Endothelial cell of umbilical vein (primary cell): ENCODE results near the gene CD93. TPM values are rescaled to one million over a fixed set of nuclear protein-coding genes. Genes with fewer than 3 reads are reported as not detected.

Source experiments
- BruUV-seq: library from RNA; stranded (reverse); fragments of 400-500 nt; replicated peaks from 2 replicates; lab custom pipeline; 2021; lab: Mats Ljungman, UMichigan
- CTCF ChIA-PET: fragments of 300-600, 350-600 bp; sonication (Branson Sonifier 250); formaldehyde crosslinking; loops from one replicate; lab custom pipeline; 2021; ENCODE audit warnings: antibody characterized with exemption, inconsistent platforms; lab: Charles Lee
- POLR2A ChIA-PET: fragments of 300-600, 350-600 bp; sonication (Branson Sonifier 250); formaldehyde crosslinking; loops from one replicate; lab custom pipeline; 2021; ENCODE audit warnings: antibody characterized with exemption, inconsistent platforms; lab: Charles Lee
- DNase-seq: peaks from one replicate; pipeline ENCODE4 v3.0.0-alpha.2; 2011; ENCODE audit warnings: low read depth, low spot score
- FAIRE-seq: peaks from 2 replicates; lab custom pipeline; 2011; peaks lifted over from hg19 to GRCh38; lab: Jason Lieb, UNC
- H2AFZ ChIP-seq: 2 replicates; pipeline ENCODE4 v1.6.0; 2012; ENCODE audit warnings: low read depth, low read length, control low read depth, inconsistent platforms
- H3K27ac ChIP-seq: 2 replicates; pipeline ENCODE4 v1.5.1; 2011; ENCODE audit warnings: low read depth, mild to moderate bottlenecking, control low read depth, low read length, moderate library complexity; ENCODE audit not compliant: insufficient read depth
- H3K27me3 ChIP-seq, 2 experiments: 2 replicates each; pipeline versions ENCODE4 v1.6.0 to v1.6.1; 2011; ENCODE audit warnings: low read length in 2 of 2, mixed read lengths in 1 of 2; ENCODE audit not compliant: control insufficient read depth in 2 of 2, insufficient read depth in 2 of 2
- H3K36me3 ChIP-seq, 2 experiments: 2 replicates in 1 of 2; 3 replicates in 1 of 2; pipeline ENCODE4 v1.5.1; 2011; ENCODE audit warnings: low read length in 2 of 2, mild to moderate bottlenecking in 1 of 2, moderate library complexity in 1 of 2; ENCODE audit not compliant: control insufficient read depth in 2 of 2, insufficient read depth in 2 of 2; ENCODE audit errors: extremely low read depth in 1 of 2
- H3K4me1 ChIP-seq: 3 replicates; pipeline ENCODE4 v1.5.1; 2011; ENCODE audit warnings: mild to moderate bottlenecking, low read length; ENCODE audit not compliant: control insufficient read depth, insufficient read depth; ENCODE audit errors: extremely low read depth
- H3K4me2 ChIP-seq: 2 replicates; pipeline ENCODE4 v1.6.1; 2011; ENCODE audit warnings: low read length, control low read depth, mixed read lengths; ENCODE audit not compliant: insufficient read depth
- H3K4me3 ChIP-seq, 3 experiments: fragments of 200-600 bp in 1 of 3; sonication (generic), shearing (Covaris generic) in 1 of 3; replicated peaks in 1 of 3; 2 replicates each; pipeline ENCODE4 v1.5.1; 2011 to 2016; ENCODE audit warnings: control low read depth in 3 of 3, low read length in 3 of 3, mild to moderate bottlenecking in 2 of 3, inconsistent platforms in 1 of 3, low read depth in 1 of 3, moderate library complexity in 1 of 3; ENCODE audit not compliant: insufficient read depth in 1 of 3
- H3K79me2 ChIP-seq: 2 replicates; pipeline ENCODE4 v1.6.0; 2012; ENCODE audit warnings: low read length, inconsistent platforms; ENCODE audit not compliant: control insufficient read depth, insufficient read depth
- H3K9ac ChIP-seq: replicated peaks from 2 replicates; pipeline ENCODE3; 2011; ENCODE audit warnings: low read length, control low read depth; ENCODE audit not compliant: insufficient read depth; ENCODE audit errors: extremely low read depth
- H3K9me1 ChIP-seq: replicated peaks from 3 replicates; pipeline ENCODE4 v1.6.0; 2011; ENCODE audit warnings: mild to moderate bottlenecking, low read length; ENCODE audit not compliant: control insufficient read depth, insufficient read depth; ENCODE audit errors: extremely low read depth
- H3K9me3 ChIP-seq: replicated peaks from 2 replicates; pipeline ENCODE4 v1.5.1; 2012; ENCODE audit warnings: low read length, inconsistent platforms; ENCODE audit not compliant: control insufficient read depth, insufficient read depth
- H4K20me1 ChIP-seq: replicated peaks from 2 replicates; pipeline ENCODE3; 2011; ENCODE audit warnings: mild to moderate bottlenecking, low read length; ENCODE audit not compliant: control insufficient read depth, insufficient read depth; ENCODE audit errors: extremely low read depth
- CTCF ChIP-seq, 2 donors: IDR thresholded peaks; 1 replicate in 1 of 2; 2 replicates in 1 of 2; pipeline ENCODE4 v1.5.1; 2011; ENCODE audit warnings: low read length in 2 of 2, mild to moderate bottlenecking in 2 of 2, moderate library complexity in 2 of 2, control low read depth in 1 of 2, inconsistent platforms in 1 of 2, low read depth in 1 of 2; ENCODE audit not compliant: insufficient read depth in 1 of 2; ENCODE audit errors: extremely low read depth in 1 of 2
- EZH2 ChIP-seq: IDR thresholded peaks from 2 replicates; pipeline ENCODE4 v1.6.1; 2012; ENCODE audit warnings: borderline replicate concordance, low read depth, mild to moderate bottlenecking, moderate library complexity, low read length, inconsistent platforms; ENCODE audit not compliant: severe bottlenecking
- JUN ChIP-seq: IDR thresholded peaks from 2 replicates; pipeline ENCODE4 v1.6.1; 2011; ENCODE audit warnings: borderline replicate concordance, low read depth; ENCODE audit not compliant: insufficient read length, insufficient read depth
- MAX ChIP-seq: IDR thresholded peaks from 2 replicates; pipeline ENCODE4 v1.6.1; 2011; ENCODE audit not compliant: insufficient read depth, insufficient read length
- MYC ChIP-seq: IDR thresholded peaks from one replicate; pipeline ENCODE4 v1.6.1; 2011; ENCODE audit warnings: mild to moderate bottlenecking, low read depth, low read length
- POLR2A ChIP-seq: IDR thresholded peaks from 2 replicates; pipeline ENCODE4 v1.6.1; 2012; ENCODE audit warnings: low read depth, mild to moderate bottlenecking, control low read depth, low read length
- POLR2AphosphoS5 ChIP-seq: IDR thresholded peaks from 2 replicates; pipeline ENCODE4 v1.6.1; 2012; ENCODE audit warnings: low read depth, mild to moderate bottlenecking, control low read depth, low read length, moderate library complexity; ENCODE audit not compliant: insufficient read depth
- dilution Hi-C: fragments of 300-500 bp; cut with MboI; formaldehyde crosslinking; loops from one replicate; pipeline ENCODE4 v1.15.0; 2019; ENCODE audit warnings: low sequenced_read_pairs; ENCODE audit not compliant: extremely low pct_ligation_motif_present
- intact Hi-C: fragments of 100-400 bp; cut with micrococcal nuclease; formaldehyde crosslinking; loops from one replicate; pipeline ENCODE4 v1.10.0; 2022
- polyA plus RNA-seq, 4 experiments: library from polyadenylated mRNA; depleted of rRNA in 3 of 4; stranded (reverse) in 3 of 4; unstranded in 1 of 4; fragments of >200 nt; gene quantifications; 2 replicates each; pipeline versions ENCODE4 v1.2.1 to v1.2.3, GENCODE V29; 2011 to 2012; ENCODE audit warnings: missing spikeins in 1 of 4
- total RNA-seq: library from RNA; stranded (reverse); gene quantifications from 2 replicates; pipeline ENCODE4 v1.2.3, GENCODE V29; 2021

CD93 gene
- total and polyA plus RNA-seq, 2 donors (not counting 3 experiments of a cell fraction or from before 2014, with no cell fraction given): 180 to 413 TPM

- dilution Hi-C loops: no loop called here
- POLR2A ChIA-PET: interaction anchor here (2.0 to 2.8 kb wide), 5 partner anchors 18 to 49 kb away, joined by 8 to 20 read pairs (median 12); no protein-coding TSS in a partner anchor
Measured at GRCh38 chr20:23084282-23084844, 1.8 kb downstream of the CD93 start.

More at GRCh38 chr20:23084282-23084844, 1.8 kb downstream of the CD93 start:
- Histone ChIP-seq H3K4me3 (peak overlapping the region; percentile 82 to 93 (median 86)), H3K9me3 (no peaks in the 10 kb centered on the region), H3K4me1 (peaks cover 62% of the 10 kb centered on the region), H3K9ac (peak overlapping the region; percentile 96), H3K9me1 (no peaks in the 10 kb centered on the region), H3K27me3 (no peaks in the 10 kb centered on the region), H3K4me2 (peak overlapping the region; percentile 95), H3K79me2 (peaks cover 58% of the 10 kb centered on the region), H3K27ac (peak overlapping the region; percentile 98), H4K20me1 (no peaks in the 10 kb centered on the region), H2AFZ (no peak overlapping the region), H3K36me3 (peaks cover 10 to 18% of the 10 kb centered on the region in 2 experiments)
- CTCF ChIA-PET: interaction anchor here (0.9 to 4.8 kb wide), 9 partner anchors 19 to 393 kb away, joined by 3 to 36 read pairs (median 20); no protein-coding TSS in a partner anchor
- intact Hi-C loops: loop anchor here (10.0 kb wide), 1 partner anchor 1780 kb away; the partner anchor contains the start of gene XRN2
- peak; percentile 36 for DNase-seq
- no peak for FAIRE-seq
- BruUV-seq: no TSS peak
- TF ChIP-seq EZH2 (no peak), POLR2A (no peak), MYC (no peak), JUN (no peak), POLR2AphosphoS5 (no peak), CTCF (IDR thresholded peaks at IDR 0.05; ENCODE audit: extremely low read depth in 1 of 2, insufficient read depth in 1 of 2, low read depth in 1 of 2, low read length in 2 of 2) (no peak), MAX (no peak)
